Measurements from ENCODE around the gene GPR161. TPM values are rescaled to one million over a fixed set of nuclear protein-coding genes. Genes with fewer than 3 reads are reported as not detected.

GPR161 gene
- total RNA-seq, 3 donors from 2014 or later: 2.2 to 13.1 (median 4.2) TPM

GRCh38 chr1:168093616-168094015, 43.1 kb downstream of the GPR161 start:
- H3K9me3 ChIP-seq: no peaks in the 10 kb centered on the region
- H3K4me3 ChIP-seq: no peak overlapping the region
- no peak for ATAC-seq
- DNase-seq: no peak
- H3K4me1 ChIP-seq (ENCODE audit: low read depth): peaks cover 17% of the 10 kb centered on the region
- intact Hi-C loops (cut with DNase I, micrococcal nuclease): no loop called here
- no peak for TF ChIP-seq CTCF (IDR thresholded peaks at IDR 0.05)
- no peaks in the 10 kb centered on the region for H3K36me3 ChIP-seq (ENCODE audit: low read depth)

GRCh38 chr1:168092566-168093355, 44.0 kb downstream of the GPR161 start:
- no peak for DNase-seq
- H3K4me3 ChIP-seq: no peak overlapping the region
- H3K4me1 ChIP-seq (ENCODE audit: low read depth): peaks cover 17% of the 10 kb centered on the region
- TF ChIP-seq CTCF (IDR thresholded peaks at IDR 0.05): no peak
- no peaks in the 10 kb centered on the region for H3K9me3 ChIP-seq
- intact Hi-C loops (cut with DNase I, micrococcal nuclease): no loop called here
- H3K36me3 ChIP-seq (ENCODE audit: low read depth): no peaks in the 10 kb centered on the region
- ATAC-seq: no peak

GRCh38 chr1:168091720-168092550, 44.8 kb downstream of the GPR161 start:
- ATAC-seq (no peak), DNase-seq (no peak)
- intact Hi-C loops (cut with DNase I, micrococcal nuclease): no loop called here
- Histone ChIP-seq H3K36me3 (ENCODE audit: low read depth) (no peaks in the 10 kb centered on the region), H3K4me3 (no peak overlapping the region), H3K4me1 (ENCODE audit: low read depth) (peaks cover 17% of the 10 kb centered on the region), H3K9me3 (no peaks in the 10 kb centered on the region)
- TF ChIP-seq CTCF (IDR thresholded peaks at IDR 0.05): no peak

GRCh38 chr1:168091063-168091462, 45.7 kb downstream of the GPR161 start:
- ATAC-seq: no peak
- DNase-seq: no peak
- no peak for TF ChIP-seq CTCF (IDR thresholded peaks at IDR 0.05)
- no peaks in the 10 kb centered on the region for H3K9me3 ChIP-seq
- no peaks in the 10 kb centered on the region for H3K36me3 ChIP-seq (ENCODE audit: low read depth)
- peaks cover 17% of the 10 kb centered on the region for H3K4me1 ChIP-seq (ENCODE audit: low read depth)
- intact Hi-C loops (cut with DNase I, micrococcal nuclease): no loop called here
- H3K4me3 ChIP-seq: no peak overlapping the region

GRCh38 chr1:168090395-168090794, 46.3 kb downstream of the GPR161 start:
- intact Hi-C loops (cut with DNase I, micrococcal nuclease): no loop called here
- ATAC-seq: no peak
- TF ChIP-seq CTCF (IDR thresholded peaks at IDR 0.05): no peak

More at GRCh38 chr1:168090395-168090794, 46.3 kb downstream of the GPR161 start:
- Histone ChIP-seq H3K4me3 (no peak overlapping the region), H3K4me1 (ENCODE audit: low read depth) (peaks cover 17% of the 10 kb centered on the region), H3K36me3 (ENCODE audit: low read depth) (no peaks in the 10 kb centered on the region), H3K9me3 (no peaks in the 10 kb centered on the region)
- DNase-seq: no peak

Data from mucosa of descending colon (tissue), 3 donors.